Left lobe of liver (tissue), 2 donors: ENCODE results near the gene CPEB3. TPM values are rescaled to one million over a fixed set of nuclear protein-coding genes. Genes with fewer than 3 reads are reported as not detected.
"Not testable (repeated sequence)": the region's sequence is repeated elsewhere in the genome, so short reads cannot be mapped to it uniquely, and the experiment has no call there.

Experiments used
- ATAC-seq: fragments of 200-7000 bp; cut with Tn5 transposase; one replicate; pipeline ENCODE4 v1.9.1; 2020; ENCODE audit warnings: mild to moderate bottlenecking, moderate library complexity
- DNase-seq: peaks from one replicate; pipeline ENCODE4 v3.0.0-alpha.2; 2020; ENCODE audit warnings: low spot score
- total RNA-seq: library from RNA; stranded (reverse); gene quantifications from one replicate; pipeline ENCODE4 v1.2.1, GENCODE V29; 2021
- donor health status: DM: no; HTN: no; CAD: no; lungs with moderate emphysema.
- donor health status: DM: no; HTN: yes; CAD: no.

CPEB3 gene
- total RNA-seq, 1 donor from 2014 or later = 12.7 TPM

DNA sequence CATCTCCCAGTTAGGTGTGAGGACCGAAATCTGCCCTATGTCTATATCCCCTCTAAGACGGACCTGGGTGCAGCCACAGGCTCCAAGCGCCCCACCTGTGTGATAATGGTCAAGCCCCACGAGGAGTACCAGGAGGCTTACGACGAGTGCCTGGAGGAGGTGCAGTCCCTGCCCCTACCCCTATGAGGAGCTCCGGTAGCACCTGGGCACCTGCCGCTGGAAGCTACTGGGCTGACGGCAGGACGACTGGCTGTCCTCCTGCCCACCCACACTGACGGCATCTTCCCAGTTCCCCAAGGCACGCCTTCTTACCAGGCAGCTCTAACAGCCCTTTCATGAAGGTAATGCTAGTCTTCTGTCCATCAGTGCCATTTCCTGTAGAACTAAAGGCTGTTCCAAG lies 74.3 kb downstream of the CPEB3 start:
- ATAC-seq = peak; percentile 52
- not testable (repeated sequence) for DNase-seq

DNA sequence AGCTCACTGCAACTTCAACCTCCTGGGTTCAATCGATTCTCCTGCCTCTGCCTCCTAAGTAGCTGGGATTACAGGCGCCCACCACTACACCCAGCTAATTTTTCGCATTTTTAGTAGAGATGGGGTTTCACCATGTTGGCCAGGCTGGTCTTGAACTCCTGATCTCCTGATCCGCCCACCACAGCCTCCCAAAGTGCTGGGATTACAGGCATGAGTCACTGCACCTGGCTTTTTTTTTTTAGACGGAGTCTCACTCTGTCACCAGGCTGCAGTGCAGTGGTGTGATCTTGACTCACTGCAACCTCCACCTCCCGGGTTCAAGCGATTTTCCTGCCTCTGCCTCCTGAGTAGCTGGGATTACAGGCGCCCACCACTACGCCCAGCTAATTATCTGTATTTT lies 75.7 kb downstream of the CPEB3 start:
- not testable (repeated sequence) for ATAC-seq, DNase-seq

DNA sequence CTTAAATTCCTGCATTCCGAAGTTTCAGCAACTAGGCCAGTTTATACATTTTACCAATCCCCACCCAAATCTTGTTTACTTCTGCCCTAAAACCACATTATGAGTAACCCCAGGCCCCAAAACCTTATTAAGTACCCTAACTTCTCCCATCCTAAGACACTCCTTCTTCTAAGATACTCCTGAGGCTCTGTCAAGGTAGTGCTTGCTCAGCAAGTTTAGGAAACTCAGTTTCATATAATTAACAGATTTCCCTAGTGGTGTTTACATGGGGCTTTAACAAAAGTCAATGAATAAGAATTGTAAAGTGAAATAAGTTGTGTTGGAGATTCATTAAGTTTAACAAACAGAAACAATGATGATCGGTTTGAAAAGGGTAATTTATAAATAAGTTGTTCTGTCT lies 77.8 kb downstream of the CPEB3 start:
- no peak for DNase-seq
- no peak for ATAC-seq

DNA sequence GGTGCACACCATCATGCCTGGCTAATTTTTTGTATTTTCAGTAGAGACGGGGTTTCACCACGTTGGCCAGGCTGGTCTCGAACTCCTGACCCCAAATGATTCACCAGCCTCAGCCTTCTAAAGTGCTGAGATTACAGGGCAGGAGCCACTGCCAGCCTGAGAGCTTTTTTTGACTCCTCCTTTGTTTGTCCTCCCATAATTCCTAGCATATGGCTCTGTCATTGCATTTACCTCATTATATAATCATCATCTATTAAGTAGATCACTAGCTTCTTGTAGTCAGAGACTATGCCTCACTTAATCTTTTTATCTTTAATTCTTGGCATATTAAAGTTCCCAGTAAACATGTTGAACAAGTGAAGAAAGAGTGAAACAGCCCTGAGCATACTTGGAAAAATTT lies 82.1 kb downstream of the CPEB3 start:
- no peak for ATAC-seq
- no peak for DNase-seq

DNA sequence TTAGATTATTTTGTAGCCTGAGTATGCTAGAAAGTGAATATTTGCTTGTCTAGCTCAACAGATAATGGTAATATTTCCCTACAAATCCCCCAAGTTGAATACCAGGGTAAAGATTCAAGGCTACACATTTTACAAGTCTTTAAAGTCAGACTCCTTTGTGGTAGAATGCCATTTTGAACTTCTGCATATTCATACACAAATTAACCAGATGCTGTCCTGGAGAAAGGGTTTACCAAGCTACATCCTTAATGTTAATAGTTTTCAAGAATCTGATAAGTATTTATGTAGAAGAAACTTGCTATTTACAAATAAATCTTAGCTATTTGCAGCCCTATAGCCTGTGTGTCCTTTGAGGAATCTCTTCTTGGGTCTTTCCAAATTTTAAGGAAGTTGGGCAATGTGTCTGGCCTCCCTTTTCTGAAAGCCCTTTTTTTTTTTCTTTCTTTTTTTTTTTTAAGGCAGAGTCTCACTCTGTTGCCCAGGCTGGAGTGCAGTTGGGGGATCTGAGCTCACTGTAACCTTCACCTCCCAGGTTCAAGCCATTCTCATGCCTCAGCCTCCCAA lies 82.6 kb downstream of the CPEB3 start:
- DNase-seq = no peak

DNA sequence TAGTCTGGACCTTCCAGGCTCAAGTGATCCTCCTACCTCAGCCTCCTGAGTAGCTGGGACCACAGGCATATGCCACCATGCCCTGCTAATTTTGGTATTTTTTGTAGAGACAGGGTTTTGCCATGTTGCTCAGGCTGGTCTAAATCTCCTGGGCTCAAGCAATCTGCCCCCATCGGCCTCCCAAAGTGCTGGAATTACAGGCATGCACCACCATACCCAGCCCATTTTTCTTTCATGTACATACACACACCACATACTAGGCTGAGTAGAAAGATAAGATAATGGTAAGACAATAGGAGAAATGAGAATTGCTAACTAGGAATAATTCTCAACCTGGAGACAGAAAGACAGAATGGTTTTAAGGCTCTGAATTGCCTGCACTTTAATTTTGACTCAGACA lies 83.8 kb downstream of the CPEB3 start:
- ATAC-seq (no peak), DNase-seq (no peak)

More for the DNA sequence above, 82.6 kb downstream of the CPEB3 start:
- ATAC-seq = no peak

DNA sequence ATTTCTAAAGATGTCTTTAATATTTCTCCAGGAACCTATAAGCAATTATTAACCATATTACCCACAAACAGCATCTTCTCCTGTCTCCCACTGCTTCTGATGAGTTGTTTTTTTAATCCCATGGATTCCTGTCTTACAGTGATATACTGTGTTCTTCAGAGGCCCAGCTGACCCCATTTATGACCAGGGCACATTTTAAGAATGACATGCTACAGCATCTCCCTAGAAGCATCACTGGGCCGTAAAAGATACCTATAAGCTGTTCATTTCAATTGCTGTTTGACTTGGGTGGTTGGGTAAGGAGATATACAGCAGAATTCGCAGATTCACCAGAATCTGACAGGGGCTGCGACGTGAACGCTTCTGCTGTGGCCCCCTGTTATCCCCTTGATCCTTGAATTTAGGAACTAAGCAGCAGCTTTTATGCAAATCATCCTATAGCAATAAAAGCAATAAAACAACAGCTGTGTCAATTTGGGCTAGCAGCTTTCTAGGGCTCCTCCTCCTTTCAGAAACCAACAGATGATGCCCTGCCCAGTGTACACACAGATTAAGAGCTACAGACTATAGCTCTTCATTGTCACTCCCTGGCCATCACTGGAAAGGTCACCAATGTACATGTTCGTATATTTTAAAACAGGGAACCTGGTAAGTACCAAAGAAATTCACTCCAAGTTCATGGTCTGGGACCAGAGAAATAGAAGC lies 86.8 kb downstream of the CPEB3 start:
- DNase-seq = no peak
- no peak for ATAC-seq

DNA sequence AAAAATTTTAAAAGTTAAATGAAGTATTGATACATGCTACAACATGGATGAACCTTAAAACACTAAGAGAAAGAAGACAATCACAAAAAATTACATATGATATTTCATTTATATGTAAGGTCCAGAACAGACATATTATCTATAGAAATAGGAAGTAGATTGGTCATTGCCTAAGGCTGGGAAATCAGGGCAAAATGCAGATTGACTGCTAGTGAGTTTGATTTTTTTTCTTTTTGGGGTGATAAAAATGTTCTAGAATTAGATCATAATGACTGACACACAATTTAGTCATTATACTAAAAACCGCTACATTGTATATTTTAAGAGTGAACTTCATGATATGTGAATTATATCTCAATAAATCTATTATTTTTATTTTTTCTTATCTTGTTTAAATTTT lies 88.3 kb downstream of the CPEB3 start:
- ATAC-seq = no peak
- DNase-seq = no peak

DNA sequence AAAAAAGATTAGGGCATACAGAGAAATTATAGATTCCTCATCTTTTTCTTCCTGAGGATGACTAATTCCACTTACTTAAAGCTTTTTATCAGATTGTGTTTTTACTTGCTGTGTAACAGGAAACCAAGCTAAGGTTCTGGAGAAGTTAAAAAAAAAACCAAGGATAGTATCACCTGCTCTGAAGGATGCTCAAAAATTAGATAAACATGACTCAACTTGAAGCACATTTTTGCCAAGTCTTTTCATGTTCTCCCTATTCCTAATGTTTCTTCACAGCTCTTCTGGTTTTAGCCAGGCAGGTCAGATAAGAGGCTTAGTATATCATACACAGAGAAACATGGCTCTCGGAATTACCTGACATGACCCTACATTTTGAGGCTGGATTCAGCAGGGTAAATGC lies 90.3 kb downstream of the CPEB3 start:
- no peak for ATAC-seq

DNA sequence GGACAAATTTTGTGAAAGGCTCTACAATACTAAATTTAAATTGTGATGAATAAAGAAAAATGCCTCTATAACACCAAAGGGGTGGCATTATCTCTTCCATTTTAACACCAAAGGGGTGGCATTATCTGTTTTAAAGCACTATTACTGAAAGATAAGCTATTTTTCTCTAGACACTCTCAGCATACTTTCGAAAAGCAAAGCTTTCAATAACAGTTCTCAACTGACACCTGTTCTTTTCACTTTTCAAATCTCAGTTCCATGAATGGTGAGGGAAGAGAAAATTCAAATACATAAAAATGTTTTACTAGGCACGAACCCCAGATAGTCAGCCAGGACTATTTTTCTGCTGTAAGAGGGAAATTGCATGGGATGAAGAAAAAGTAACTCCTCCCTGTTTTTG lies 103.8 kb downstream of the CPEB3 start:
- no peak for ATAC-seq
- no peak for DNase-seq

More for the DNA sequence above, 90.3 kb downstream of the CPEB3 start:
- DNase-seq = no peak

DNA sequence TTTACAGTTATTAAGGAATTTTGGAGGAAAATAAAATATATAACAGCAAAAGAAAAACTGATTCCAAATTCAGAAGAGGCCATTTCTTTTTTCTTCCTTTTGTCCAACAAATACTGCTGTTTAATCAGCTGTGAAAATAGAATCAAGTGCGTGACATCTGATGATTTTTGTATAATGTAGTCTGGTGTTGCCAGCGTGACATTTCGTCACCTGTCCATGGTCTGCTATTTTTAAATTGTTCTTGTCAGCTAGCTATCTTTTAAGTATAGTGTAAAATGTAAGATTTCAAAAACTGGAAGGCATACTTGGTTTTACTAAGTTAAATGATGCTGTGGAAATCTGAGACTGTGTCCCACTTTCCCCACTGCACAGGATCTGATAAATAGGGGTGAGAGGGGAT lies 105.9 kb downstream of the CPEB3 start:
- ATAC-seq = no peak
- no peak for DNase-seq

DNA sequence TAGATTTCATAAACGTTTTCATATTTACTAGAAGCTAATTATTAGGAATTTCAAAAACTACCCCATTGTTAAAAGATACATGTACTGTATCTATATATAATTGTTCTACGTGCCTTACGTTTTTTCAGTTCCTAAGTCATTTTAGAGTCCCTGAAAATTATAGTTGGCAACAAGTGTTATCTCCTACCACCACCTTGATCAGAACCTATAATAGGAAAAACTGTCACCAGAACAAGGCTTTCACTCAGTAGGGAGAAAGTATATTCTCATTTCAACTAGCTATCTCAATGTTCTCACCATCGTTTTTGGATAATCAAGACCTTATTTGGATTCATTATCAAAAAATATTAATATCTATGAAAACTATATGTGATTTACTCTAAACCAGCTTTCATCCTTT lies 107.7 kb downstream of the CPEB3 start:
- no peak for ATAC-seq
- DNase-seq = no peak

DNA sequence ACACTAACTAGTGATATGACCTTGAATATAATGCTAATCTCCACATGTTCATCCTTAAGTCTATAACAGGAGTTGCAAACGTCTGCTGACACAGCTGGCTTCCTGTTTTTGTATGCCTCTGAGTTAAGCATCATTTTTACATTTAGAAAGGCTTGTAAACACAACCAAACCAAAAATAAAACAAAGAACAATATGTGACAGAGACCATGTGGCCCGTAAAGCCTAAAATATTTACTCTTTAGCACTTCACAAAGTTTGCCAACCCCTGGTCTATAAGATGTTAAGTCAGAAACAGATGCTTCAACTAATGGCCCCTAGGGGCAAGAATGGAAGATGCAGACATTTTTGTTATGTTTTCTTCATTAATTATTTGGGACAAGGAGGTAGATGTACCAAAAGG lies 109.3 kb downstream of the CPEB3 start:
- DNase-seq = no peak

DNA sequence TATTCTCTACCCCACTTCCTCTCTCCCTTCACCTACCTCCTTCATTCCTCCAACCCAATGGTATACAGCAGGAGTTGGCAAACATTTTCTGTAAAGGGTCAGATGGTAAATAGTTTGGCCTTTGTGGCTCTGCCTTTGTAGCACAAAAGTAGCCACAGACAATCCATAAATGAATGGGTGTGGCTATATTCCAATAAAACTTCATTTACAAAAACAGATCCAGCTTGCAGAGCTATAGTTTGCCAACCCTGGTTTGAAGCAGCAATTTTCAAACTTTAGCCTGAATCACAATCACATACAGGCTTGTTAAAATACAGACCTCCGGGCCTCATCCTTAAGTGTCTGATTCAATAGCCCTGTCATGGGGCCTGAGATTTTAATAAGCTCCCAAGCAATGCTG lies 110.5 kb downstream of the CPEB3 start:
- DNase-seq (no peak), ATAC-seq (no peak)

More for the DNA sequence above, 109.3 kb downstream of the CPEB3 start:
- ATAC-seq = no peak

DNA sequence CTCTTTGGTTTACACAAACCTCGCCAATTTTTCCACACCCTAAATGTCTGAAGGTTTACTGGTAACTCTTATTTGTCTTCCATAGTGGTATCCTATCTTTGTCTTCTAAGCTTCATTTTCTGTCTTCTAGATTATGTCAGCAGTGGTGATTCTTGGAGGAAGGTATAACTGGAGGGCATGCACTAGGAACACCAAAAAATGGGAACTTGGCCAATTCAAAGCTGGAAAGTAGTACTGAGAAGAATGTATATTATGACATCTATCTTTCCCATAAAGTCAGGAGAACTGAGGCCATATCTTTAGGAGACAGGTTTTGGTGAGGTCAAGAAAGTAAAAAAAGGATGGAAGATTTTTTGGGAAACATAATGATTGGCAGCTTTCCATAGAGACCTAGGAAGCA lies 113.3 kb downstream of the CPEB3 start:
- ATAC-seq = no peak

DNA sequence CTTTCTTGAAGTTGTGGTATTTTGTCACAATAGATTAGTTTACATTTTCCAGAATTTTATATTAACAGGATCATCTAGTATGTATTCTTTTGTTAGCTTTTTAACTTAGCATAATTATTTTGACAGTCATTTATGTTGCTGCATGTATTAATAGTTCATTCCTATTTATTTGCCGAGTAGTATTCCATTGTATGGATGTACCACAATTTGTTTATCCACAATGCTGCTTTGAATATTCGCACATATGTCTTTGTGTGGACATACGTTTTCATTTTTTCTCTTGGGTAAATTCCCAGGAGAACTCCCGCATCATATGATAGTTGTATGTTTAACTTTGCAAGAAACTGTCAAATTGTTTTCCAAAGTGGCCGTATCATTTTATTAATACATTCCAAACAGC lies 115.7 kb downstream of the CPEB3 start:
- no peak for ATAC-seq
- no peak for DNase-seq

More for the DNA sequence above, 113.3 kb downstream of the CPEB3 start:
- no peak for DNase-seq

DNA sequence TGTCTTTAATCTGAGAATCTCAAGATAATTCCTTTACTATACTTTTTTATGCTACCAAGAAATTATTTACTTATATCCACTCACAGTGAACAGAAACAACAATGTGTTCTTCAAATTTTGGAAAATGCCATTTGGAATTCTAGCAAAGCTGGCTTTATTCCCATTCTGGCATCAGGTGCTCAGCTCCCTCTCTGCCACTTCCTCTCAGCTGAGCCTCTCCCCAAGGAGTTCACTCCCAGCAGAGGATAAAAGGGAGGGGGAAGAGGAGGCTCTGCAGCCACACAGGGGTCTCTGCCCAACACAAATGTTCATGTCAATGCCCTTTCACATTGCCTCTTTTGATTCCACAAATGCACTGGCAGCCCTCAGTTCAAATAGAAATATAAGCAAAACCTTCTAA lies 116.9 kb downstream of the CPEB3 start:
- DNase-seq (no peak), ATAC-seq (no peak)

DNA sequence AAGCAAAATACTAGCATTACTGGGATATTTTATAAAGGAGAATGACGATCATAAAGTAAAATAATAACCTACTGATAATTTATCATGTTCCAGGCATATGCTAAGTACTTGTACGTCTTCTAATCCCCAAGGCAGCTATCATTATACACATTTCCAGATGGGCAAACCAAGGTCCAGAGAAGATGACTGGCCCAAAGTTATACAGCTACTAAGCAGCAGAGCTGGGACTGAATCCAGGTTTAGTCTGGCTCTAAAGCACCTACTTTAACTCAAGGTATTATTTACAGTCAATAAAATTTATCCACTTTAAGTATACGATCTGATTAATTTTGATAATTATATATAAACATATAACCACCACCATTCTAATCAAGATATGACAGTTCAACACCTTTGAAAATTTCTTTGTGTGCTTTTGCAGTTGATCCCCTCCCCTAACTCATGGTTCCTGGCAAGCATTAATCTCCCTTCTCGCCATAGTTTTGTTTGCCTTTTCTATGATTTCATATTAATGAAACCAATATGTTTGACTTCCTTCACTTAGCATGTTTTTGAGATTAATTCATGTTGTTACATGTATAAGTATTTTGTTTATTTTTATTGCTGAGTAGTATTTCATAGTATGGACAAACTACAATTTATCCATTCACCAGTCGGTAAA lies 126.7 kb downstream of the CPEB3 start:
- DNase-seq = no peak

DNA sequence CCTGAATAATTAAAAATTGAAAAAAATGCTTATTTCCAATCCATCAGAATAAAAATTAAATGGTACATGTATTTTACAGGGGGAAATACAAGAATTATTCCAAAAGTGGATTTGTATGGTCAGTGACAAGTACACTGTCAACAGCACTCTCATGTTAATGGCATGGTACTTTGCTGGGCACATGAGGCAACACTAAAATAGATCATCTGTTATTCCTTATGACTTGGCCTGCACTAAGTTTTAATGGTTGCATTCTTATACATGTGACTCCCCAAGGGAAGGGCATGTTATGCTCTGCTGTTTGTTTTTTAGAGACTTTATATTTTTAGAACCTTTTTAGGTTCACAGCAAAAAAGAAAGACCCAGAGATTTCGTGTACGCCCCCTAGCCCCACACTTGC lies 128.3 kb downstream of the CPEB3 start:
- DNase-seq = no peak
- no peak for ATAC-seq

More for the DNA sequence above, 126.7 kb downstream of the CPEB3 start:
- no peak for ATAC-seq

DNA sequence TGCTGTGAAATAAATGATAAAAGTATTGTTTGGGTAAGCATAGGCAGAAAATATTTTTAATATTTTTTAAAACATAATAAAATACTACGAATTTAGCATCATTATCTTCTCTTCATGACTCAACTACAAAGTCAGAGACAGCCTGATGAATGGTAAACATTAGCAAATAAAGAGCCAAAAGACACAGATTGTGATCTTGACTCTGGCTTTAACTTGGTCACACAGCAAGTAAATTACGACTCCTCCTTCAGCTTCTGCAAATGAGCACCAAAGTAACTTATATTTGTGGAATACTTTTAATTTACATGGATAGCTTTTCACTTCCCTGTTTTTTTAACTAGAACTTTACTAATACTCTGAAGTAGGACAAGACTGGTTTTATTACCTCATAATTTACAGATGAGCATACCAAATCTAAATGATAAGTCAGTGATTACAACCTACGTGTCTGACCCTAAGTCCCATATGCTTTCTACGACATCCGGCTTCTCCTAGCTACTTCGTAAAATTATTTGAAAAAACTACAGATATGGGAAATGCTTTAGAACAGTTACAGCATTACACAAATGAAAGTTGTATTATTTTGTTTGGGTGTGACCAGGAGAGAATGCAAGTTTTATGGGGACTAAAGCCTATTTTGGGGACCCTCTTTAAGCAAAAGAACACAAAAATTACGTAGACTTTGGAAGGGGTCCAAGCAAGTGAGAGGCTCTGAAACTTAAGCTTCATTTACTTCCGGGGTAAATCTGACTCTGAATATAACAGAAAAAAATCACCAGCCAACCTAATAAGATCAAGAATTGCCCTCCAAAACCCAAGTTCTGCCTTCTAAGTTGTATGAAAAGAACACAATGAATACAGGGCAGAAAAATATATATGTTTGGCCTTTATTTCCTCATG lies 133.8 kb downstream of the CPEB3 start:
- ATAC-seq (no peak), DNase-seq (no peak)

DNA sequence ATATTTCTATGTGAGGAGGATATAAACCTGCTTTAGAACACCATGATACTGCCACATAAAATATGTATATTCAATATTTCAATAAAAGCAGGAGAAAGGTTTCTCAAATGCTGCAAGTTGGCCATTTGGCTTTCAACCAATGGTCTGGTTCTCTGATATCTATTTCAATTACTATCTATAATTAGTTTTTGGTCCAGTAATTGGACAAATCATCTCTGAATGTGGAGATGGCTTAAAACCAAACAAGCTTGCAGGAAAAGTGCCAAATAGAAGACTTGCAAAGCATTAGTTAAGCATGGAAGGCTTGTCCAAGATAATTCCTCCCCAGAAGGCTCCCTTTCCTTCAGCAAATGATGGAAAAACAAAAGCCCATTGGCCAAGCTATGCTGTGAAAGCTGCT lies 140.1 kb downstream of the CPEB3 start:
- DNase-seq = no peak
- no peak for ATAC-seq
